WERI-Rb-1 (cell line): Measurements from ENCODE around the gene PHACTR1.

ENCODE experiments used
- DNase-seq: peaks from one replicate; pipeline ENCODE4 v3.0.0-alpha.2; 2020
- H3K27ac ChIP-seq: fragments of 250-450 bp; sonication (Bioruptor Pico); 2 replicates; pipeline ENCODE4 v1.5.1; 2020; ENCODE audit warnings: mild to moderate bottlenecking, moderate library complexity
- H3K27me3 ChIP-seq: fragments of 250-450 bp; sonication (Bioruptor Pico); 2 replicates; pipeline ENCODE4 v1.5.1; 2021; ENCODE audit warnings: mild to moderate bottlenecking, low read depth, moderate library complexity; ENCODE audit not compliant: insufficient read depth, severe bottlenecking
- H3K36me3 ChIP-seq: fragments of 250-450 bp; sonication (Bioruptor Pico); 2 replicates; pipeline ENCODE4 v1.5.1; 2020; ENCODE audit warnings: mild to moderate bottlenecking, moderate library complexity
- H3K4me3 ChIP-seq: 2 replicates; pipeline ENCODE4 v1.5.1; 2011; ENCODE audit warnings: low read depth, mild to moderate bottlenecking, control low read depth, low read length
- H3K9me3 ChIP-seq: fragments of 250-450 bp; sonication (Bioruptor Pico); 2 replicates; pipeline ENCODE4 v1.5.1; 2021; ENCODE audit warnings: mild to moderate bottlenecking, moderate library complexity; ENCODE audit not compliant: severe bottlenecking
- CTCF ChIP-seq: IDR thresholded peaks from 2 replicates; pipeline ENCODE4 v1.5.1; 2011; ENCODE audit warnings: low read depth, mild to moderate bottlenecking, control low read depth, inconsistent platforms, low read length

The PHACTR1 gene

GRCh38 chr6:13328875-13329183 is 612.3 kb downstream of the PHACTR1 start:
- Histone ChIP-seq H3K27ac (peak overlapping the region; percentile 87), H3K36me3 (peaks cover 22% of the 10 kb centered on the region), H3K9me3 (no peaks in the 10 kb centered on the region), H3K4me3 (peak overlapping the region; percentile 71), H3K27me3 (no peaks in the 10 kb centered on the region)
- no peak for DNase-seq
- TF ChIP-seq CTCF, result no peak

- no peak overlapping the region for H3K27ac ChIP-seq
- H3K36me3 ChIP-seq, result peaks cover 2% of the 10 kb centered on the region
- TF ChIP-seq CTCF, result peak; percentile 49
- H3K4me3 ChIP-seq, result no peak overlapping the region
- no peaks in the 10 kb centered on the region for H3K9me3 ChIP-seq
- no peak for DNase-seq
- no peaks in the 10 kb centered on the region for H3K27me3 ChIP-seq
These were observed 615.2 kb downstream of the PHACTR1 start for GRCh38 chr6:13331516-13332348.

- Histone ChIP-seq H3K4me3 (no peak overlapping the region), H3K9me3 (no peaks in the 10 kb centered on the region), H3K27ac (no peak overlapping the region), H3K36me3 (peaks cover 2% of the 10 kb centered on the region), H3K27me3 (no peaks in the 10 kb centered on the region)
- no peak for TF ChIP-seq CTCF
- no peak for DNase-seq
These were observed 615.8 kb downstream of the PHACTR1 start for GRCh38 chr6:13332349-13332706.

- Histone ChIP-seq H3K9me3 (no peaks in the 10 kb centered on the region), H3K27me3 (no peaks in the 10 kb centered on the region), H3K4me3 (no peak overlapping the region), H3K36me3 (no peaks in the 10 kb centered on the region), H3K27ac (no peak overlapping the region)
- no peak for DNase-seq
- no peak for TF ChIP-seq CTCF
These were observed 618.4 kb downstream of the PHACTR1 start for GRCh38 chr6:13334953-13335352.

GRCh38 chr6:13336553-13336952 is 620.0 kb downstream of the PHACTR1 start:
- H3K4me3 ChIP-seq, result no peak overlapping the region
- H3K36me3 ChIP-seq, result no peaks in the 10 kb centered on the region
- H3K9me3 ChIP-seq, result peaks cover under 1% of the 10 kb centered on the region
- DNase-seq, result peak; percentile 94
- H3K27me3 ChIP-seq, result no peaks in the 10 kb centered on the region
- TF ChIP-seq CTCF, result peak; percentile 94
- H3K27ac ChIP-seq, result no peak overlapping the region

GRCh38 chr6:13338038-13338437 is 621.5 kb downstream of the PHACTR1 start:
- Histone ChIP-seq H3K36me3 (no peaks in the 10 kb centered on the region), H3K4me3 (no peak overlapping the region), H3K9me3 (peaks cover 3% of the 10 kb centered on the region), H3K27me3 (no peaks in the 10 kb centered on the region), H3K27ac (no peak overlapping the region)
- TF ChIP-seq CTCF, result no peak
- no peak for DNase-seq
